HS-27A (cell line): ENCODE measurements around the gene NTSR2.

Experiments
- DNase-seq: peaks from one replicate; pipeline ENCODE4 v3.0.0-alpha.2; 2012; ENCODE audit warnings: low read depth, missing footprints

The NTSR2 gene

GRCh38 chr2:11657646-11658045 is 12.3 kb downstream of the NTSR2 start:
- DNase-seq: no peak

DNA sequence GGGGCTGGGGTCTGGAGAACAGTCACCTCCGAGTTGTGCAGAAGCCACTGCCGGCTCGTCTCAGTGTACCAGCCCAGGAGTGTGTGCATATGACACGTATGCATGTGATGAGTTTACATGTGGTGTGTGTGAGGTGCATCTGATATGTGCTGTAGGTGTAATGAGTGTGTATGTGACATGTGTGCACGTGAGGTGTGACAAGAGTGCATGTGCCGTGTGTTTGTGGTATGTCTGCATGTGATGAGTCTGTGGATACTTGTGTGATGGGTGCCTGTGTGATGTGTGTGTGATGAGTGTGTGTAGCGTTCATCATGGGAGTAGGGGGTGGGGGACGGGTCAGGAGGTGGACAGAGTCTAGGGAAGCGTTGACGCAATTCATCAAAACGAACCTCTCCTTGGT is 12.8 kb downstream of the NTSR2 start:
- no peak for DNase-seq

- no peak for DNase-seq
Measured at GRCh38 chr2:11656671-11657101, 13.3 kb downstream of the NTSR2 start.

GRCh38 chr2:11656252-11656651 is 13.7 kb downstream of the NTSR2 start:
- DNase-seq: no peak

DNA sequence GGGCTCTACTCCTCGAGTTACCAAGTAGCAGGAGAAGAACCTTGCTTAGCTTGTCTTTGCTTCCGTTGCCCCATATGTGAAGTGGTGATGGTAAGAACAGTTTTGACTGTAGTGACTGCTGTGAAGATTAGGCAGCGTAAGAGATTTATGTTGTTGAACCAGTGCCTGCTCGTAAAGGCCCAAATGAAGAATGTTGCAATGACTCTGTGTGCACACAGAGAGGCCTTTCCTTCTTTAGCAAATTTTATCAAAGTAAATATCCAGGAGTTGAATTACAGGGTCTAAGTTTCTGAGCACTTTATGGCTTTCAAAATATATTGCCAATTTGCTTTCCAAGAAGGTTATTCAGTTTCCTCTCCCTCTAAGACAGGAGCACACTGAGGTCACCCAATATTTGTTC is 14.5 kb downstream of the NTSR2 start:
- no peak for DNase-seq

DNA sequence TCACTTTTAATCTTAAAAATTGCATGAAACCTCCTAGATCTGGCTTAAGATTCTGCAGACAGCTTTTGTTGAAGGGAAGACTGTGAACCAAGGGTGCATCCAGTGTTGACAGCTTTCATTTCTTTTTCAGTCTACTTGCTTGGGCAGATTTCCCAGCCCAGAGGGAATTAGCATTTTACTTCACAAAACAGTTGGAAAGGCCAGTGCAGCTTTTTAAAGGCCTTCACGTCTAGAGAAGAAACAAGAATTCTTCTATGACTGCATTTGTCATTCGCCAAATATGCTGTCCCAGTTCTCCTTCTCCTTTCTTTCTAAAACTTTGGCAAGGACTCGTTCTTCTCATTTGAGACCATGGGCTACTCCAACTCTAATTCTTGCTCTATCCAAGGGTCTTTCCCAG is 17.4 kb downstream of the NTSR2 start:
- DNase-seq: no peak

- no peak for DNase-seq
Measured at GRCh38 chr2:11651856-11652548, 18.0 kb downstream of the NTSR2 start.

GRCh38 chr2:11649093-11649492 is 20.9 kb downstream of the NTSR2 start:
- no peak for DNase-seq

GRCh38 chr2:11647834-11648600 is 22.0 kb downstream of the NTSR2 start:
- no peak for DNase-seq

- no peak for DNase-seq
Measured at GRCh38 chr2:11646530-11646929, 23.5 kb downstream of the NTSR2 start.

- no peak for DNase-seq
Measured at GRCh38 chr2:11644293-11644692, 25.7 kb downstream of the NTSR2 start.

- no peak for DNase-seq
Measured at GRCh38 chr2:11642972-11643371, 27.0 kb downstream of the NTSR2 start.

GRCh38 chr2:11640132-11640531 is 29.9 kb downstream of the NTSR2 start:
- no peak for DNase-seq

DNA sequence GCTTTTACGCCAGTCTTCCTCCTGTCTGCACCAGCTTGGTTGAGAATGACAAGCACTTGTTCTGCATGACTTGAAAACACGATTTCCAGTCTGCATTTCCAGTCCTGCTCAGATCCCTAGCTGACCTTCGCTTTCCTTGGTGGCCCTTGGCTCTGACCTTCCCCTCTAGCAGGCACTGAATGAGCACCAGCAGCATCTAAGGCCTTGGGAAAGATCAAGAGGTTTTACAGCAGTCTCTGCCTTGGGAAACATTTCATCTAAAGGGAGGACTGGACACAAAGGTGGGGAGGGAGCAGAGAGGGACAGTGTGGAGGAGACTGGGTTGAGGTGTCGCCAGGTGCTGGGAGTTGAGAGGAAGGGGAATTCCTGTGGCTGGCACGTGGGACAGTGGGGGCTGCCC is 30.5 kb downstream of the NTSR2 start:
- DNase-seq: no peak

- no peak for DNase-seq
Measured at GRCh38 chr2:11637546-11637945, 32.4 kb downstream of the NTSR2 start.

- no peak for DNase-seq
Measured at GRCh38 chr2:11636593-11637295, 33.3 kb downstream of the NTSR2 start.

- no peak for DNase-seq
Measured at GRCh38 chr2:11635141-11635540, 34.9 kb downstream of the NTSR2 start.

DNA sequence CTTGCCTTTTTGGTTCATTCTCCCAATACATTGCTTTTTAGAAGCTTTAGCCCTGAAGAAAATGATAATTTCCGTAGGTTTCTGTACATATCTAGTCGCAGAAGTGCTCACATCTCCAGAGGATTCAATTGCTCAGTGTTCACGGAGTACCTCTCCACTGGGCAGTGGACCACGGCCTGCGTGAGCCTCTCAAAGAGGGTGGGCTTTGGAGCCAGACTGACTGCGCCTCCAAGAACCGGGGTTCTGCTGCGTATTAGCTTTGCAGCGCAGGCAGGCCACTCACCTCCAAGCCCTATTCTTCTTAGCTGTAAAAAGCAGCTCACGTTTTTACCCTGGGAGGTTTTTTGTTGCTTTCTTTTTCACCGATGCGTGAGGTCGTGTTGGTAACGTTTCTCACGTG is 35.4 kb downstream of the NTSR2 start:
- DNase-seq: no peak

- no peak for DNase-seq
Measured at GRCh38 chr2:11633923-11634478, 36.0 kb downstream of the NTSR2 start.

GRCh38 chr2:11631462-11631861 is 38.5 kb downstream of the NTSR2 start:
- no peak for DNase-seq

- no peak for DNase-seq
Measured at GRCh38 chr2:11630855-11631254, 39.1 kb downstream of the NTSR2 start.

DNA sequence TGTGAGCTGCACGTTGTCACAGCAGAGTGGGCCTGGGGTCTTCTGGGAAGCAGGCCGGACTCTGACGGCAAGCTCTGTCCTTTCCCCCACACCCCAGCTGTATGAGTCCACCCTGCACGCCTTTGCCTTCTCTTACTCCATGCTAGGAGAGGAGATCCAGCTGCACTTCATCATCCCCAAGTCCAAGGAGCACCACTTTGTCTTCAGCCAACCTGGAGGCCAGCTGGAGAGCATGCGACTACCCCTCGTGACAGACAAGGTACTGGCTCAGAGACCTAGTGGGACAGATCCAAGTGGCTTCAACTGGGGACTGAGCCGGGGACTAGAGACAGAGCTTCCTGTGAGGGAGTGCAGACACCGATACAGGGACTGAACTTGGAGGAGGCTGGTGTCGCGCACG is 40.1 kb downstream of the NTSR2 start:
- no peak for DNase-seq

DNA sequence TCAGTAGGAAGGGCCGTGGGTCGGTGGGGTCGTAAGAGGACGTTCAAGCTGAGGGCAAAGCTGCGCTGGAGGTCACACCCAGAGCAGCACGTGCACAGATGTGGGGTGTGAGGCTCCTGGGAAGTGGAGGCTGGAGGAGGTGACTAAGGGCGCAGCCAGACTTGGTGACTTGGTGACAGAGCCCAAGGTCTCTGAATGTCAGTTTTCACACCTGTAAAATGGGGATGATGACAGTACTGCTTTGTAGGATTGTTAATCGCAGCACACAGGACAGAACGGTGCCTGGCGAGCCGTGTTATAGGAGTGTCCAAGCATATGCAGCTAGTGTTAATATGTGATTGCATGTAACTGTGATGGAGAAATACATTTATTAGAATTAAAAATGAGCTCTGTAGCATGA is 40.8 kb downstream of the NTSR2 start:
- DNase-seq: no peak
